ENCODE results near the gene IFI16.

Gene IFI16

GRCh38 chr1:159089184-159089791, 79.6 kb downstream of the IFI16 start:
- Histone ChIP-seq H3K4me1 (ENCODE audit: control insufficient read depth, insufficient read depth, low read length) (no peaks in the 10 kb centered on the region), H3K36me3 (ENCODE audit: control insufficient read depth in 2 of 2, insufficient read depth in 1 of 2, low read length in 2 of 2) (no peaks in the 10 kb centered on the region), H3K27ac (ENCODE audit: extremely low read depth, low read depth, low read length) (no peak overlapping the region), H3K4me3 (ENCODE audit: low read depth, low read length) (no peak overlapping the region), H3K9me3 (ENCODE audit: control insufficient read depth, insufficient read depth, low read depth, low read length) (no peaks in the 10 kb centered on the region)
- TF ChIP-seq ZNF248 (tag by site-specific recombination; IDR thresholded peaks at IDR 0.05): no peak
- no peak for TF ChIP-seq ZSCAN5A (tag by site-specific recombination; IDR thresholded peaks at IDR 0.05)
- TF ChIP-seq ZNF350 (tag by site-specific recombination; IDR thresholded peaks at IDR 0.05): no peak
- no peak for TF ChIP-seq ZNF121 (tag by site-specific recombination; IDR thresholded peaks at IDR 0.05)
- TF ChIP-seq ZNF585B (tag by site-specific recombination; IDR thresholded peaks at IDR 0.05): no peak
- ChIA-PET POLR2A (no interaction called here), CTCF (interaction anchor here (0.6 to 1.5 kb wide), 19 partner anchors 8 to 1694 kb away, joined by 3 to 4 read pairs (median 3); no protein-coding TSS in a partner anchor)

- Histone ChIP-seq H3K4me3 (ENCODE audit: low read depth, low read length) (no peak overlapping the region), H3K36me3 (ENCODE audit: control insufficient read depth in 2 of 2, insufficient read depth in 1 of 2, low read length in 2 of 2) (no peaks in the 10 kb centered on the region), H3K9me3 (ENCODE audit: control insufficient read depth, insufficient read depth, low read depth, low read length) (no peaks in the 10 kb centered on the region), H3K4me1 (ENCODE audit: control insufficient read depth, insufficient read depth, low read length) (no peaks in the 10 kb centered on the region), H3K27ac (ENCODE audit: extremely low read depth, low read depth, low read length) (no peak overlapping the region)
- ChIA-PET CTCF (interaction anchor here (0.6 to 1.3 kb wide), 5 partner anchors 7 to 124 kb away, joined by 3 to 7 read pairs (median 4); no protein-coding TSS in a partner anchor), POLR2A (no interaction called here)
- TF ChIP-seq ZNF324 (tag by site-specific recombination; IDR thresholded peaks at IDR 0.05) (no peak), ZNF23 (tag by site-specific recombination; IDR thresholded peaks at IDR 0.05; ENCODE audit: borderline replicate concordance) (no peak), ZNF2 (tag by site-specific recombination; IDR thresholded peaks at IDR 0.05) (no peak), GFI1B (tag by site-specific recombination; IDR thresholded peaks at IDR 0.05) (no peak), ZNF529 (tag by site-specific recombination; IDR thresholded peaks at IDR 0.05; ENCODE audit: insufficient replicate concordance) (no peak), ZNF266 (tag by site-specific recombination; IDR thresholded peaks at IDR 0.05; ENCODE audit: low read depth) (no peak), GLI2 (tag by site-specific recombination; IDR thresholded peaks at IDR 0.05; ENCODE audit: borderline replicate concordance, low read depth) (no peak), YY1 (tag by site-specific recombination; IDR thresholded peaks at IDR 0.05) (no peak), ZNF488 (tag by site-specific recombination; IDR thresholded peaks at IDR 0.05) (no peak), ZNF416 (tag by site-specific recombination; IDR thresholded peaks at IDR 0.05) (no peak), ZNF248 (tag by site-specific recombination; IDR thresholded peaks at IDR 0.05) (no peak), PRDM10 (tag by site-specific recombination; IDR thresholded peaks at IDR 0.05) (no peak), ZNF792 (tag by site-specific recombination; IDR thresholded peaks at IDR 0.05) (no peak), ZBTB48 (tag by site-specific recombination; IDR thresholded peaks at IDR 0.05) (no peak), SETDB1 (IDR thresholded peaks at IDR 0.05; ENCODE audit: insufficient read length, low read length) (no peak), KLF7 (tag by site-specific recombination; IDR thresholded peaks at IDR 0.05; ENCODE audit: borderline replicate concordance) (no peak), KLF17 (tag by site-specific recombination; IDR thresholded peaks at IDR 0.05) (no peak), ZNF610 (tag by site-specific recombination; IDR thresholded peaks at IDR 0.05; ENCODE audit: borderline replicate concordance) (no peak), ZNF223 (tag by site-specific recombination; IDR thresholded peaks at IDR 0.05) (no peak), KLF8 (tag by site-specific recombination; IDR thresholded peaks at IDR 0.05) (no peak)
Measured at GRCh38 chr1:159090286-159091179, 80.8 kb downstream of the IFI16 start.

Measured in HEK293 (cell line).